NCI-H187 (cell line): ENCODE measurements around the gene DEFB124.
"Not testable (repeated sequence)": the region's sequence is repeated elsewhere in the genome, so short reads cannot be mapped to it uniquely, and the experiment has no call there.

ENCODE experiments used
- DNase-seq, 2 experiments: peaks; one replicate each; lab custom pipeline; 2025; lab: John Stamatoyannopoulos, UW

DEFB124 gene

GRCh38 chr20:31488115-31488514 is 13.2 kb upstream of the DEFB124 start:
- peak in 1 of 2 experiments; percentile 12 for DNase-seq

- no peak for DNase-seq
These were observed 10.8 kb upstream of the DEFB124 start for GRCh38 chr20:31485450-31486339.

GRCh38 chr20:31484001-31484400 is 9.1 kb upstream of the DEFB124 start:
- no peak for DNase-seq

GRCh38 chr20:31476643-31477215 is 1.8 kb upstream of the DEFB124 start:
- DNase-seq, result no peak

- no peak for DNase-seq
These were observed 1.3 kb upstream of the DEFB124 start for GRCh38 chr20:31476294-31476585.

GRCh38 chr20:31475472-31476293 is 756 bp upstream of the DEFB124 start:
- DNase-seq, result no peak

GRCh38 chr20:31474097-31474436 is 860 bp downstream of the DEFB124 start:
- no peak for DNase-seq

- DNase-seq, result no peak
These were observed 1.4 kb downstream of the DEFB124 start for GRCh38 chr20:31473331-31474096.

- no peak for DNase-seq
These were observed 2.3 kb downstream of the DEFB124 start for GRCh38 chr20:31472395-31473330.

GRCh38 chr20:31470946-31471345 is 4.0 kb downstream of the DEFB124 start:
- not testable (repeated sequence) for DNase-seq

GRCh38 chr20:31454361-31454760 is 20.6 kb downstream of the DEFB124 start:
- no peak for DNase-seq

- DNase-seq, result no peak
These were observed 22.4 kb downstream of the DEFB124 start for GRCh38 chr20:31452575-31452974.

- DNase-seq, result no peak
These were observed 25.2 kb downstream of the DEFB124 start for GRCh38 chr20:31449511-31450414.

- DNase-seq, result no peak
These were observed 28.7 kb downstream of the DEFB124 start for GRCh38 chr20:31446084-31446819.

- DNase-seq, result no peak
These were observed 34.8 kb downstream of the DEFB124 start, which contains the start of gene DEFB123 for GRCh38 chr20:31440012-31440659. Gene DEFB123 (plus strand): TSS chr20:31440632. CDS start chr20:31440699, 67 bp downstream.

GRCh38 chr20:31430568-31431115 is 44.3 kb downstream of the DEFB124 start:
- no peak for DNase-seq

- DNase-seq, result not testable (repeated sequence)
These were observed 47.4 kb downstream of the DEFB124 start for GRCh38 chr20:31427576-31427975.

- DNase-seq, result not testable (repeated sequence)
These were observed 47.9 kb downstream of the DEFB124 start for GRCh38 chr20:31426891-31427551.
